Panc1 (cell line): ENCODE measurements around the gene SURF2. TPM values are rescaled to one million over a fixed set of nuclear protein-coding genes. Genes with fewer than 3 reads are reported as not detected.

ENCODE experiments used
- ATAC-seq: fragments of 200-7000 bp; cut with Tn5 transposase; 2 replicates; pipeline ENCODE4 v1.9.1; 2020; ENCODE audit warnings: mild to moderate bottlenecking, moderate library complexity
- BruUV-seq: library from RNA; stranded (reverse); fragments of 400-500 nt; replicated peaks from 2 replicates; lab custom pipeline; 2021; lab: Mats Ljungman, UMichigan
- CTCF ChIA-PET: fragments of 300-600 bp; sonication (Branson Sonifier 250); formaldehyde crosslinking; loops from one replicate; lab custom pipeline; 2022; ENCODE audit warnings: antibody characterized with exemption; lab: Charles Lee
- POLR2A ChIA-PET: fragments of 300-600 bp; sonication (Branson Sonifier 250); formaldehyde crosslinking; loops from one replicate; lab custom pipeline; 2022; ENCODE audit warnings: antibody characterized with exemption; lab: Charles Lee
- DNase-seq: peaks from one replicate; pipeline ENCODE4 v3.0.0-alpha.2; 2010; ENCODE audit warnings: low read depth, low spot score
- H3K27ac ChIP-seq: 2 replicates; pipeline ENCODE4 v1.5.1; 2011; ENCODE audit warnings: mild to moderate bottlenecking, low read length, inconsistent platforms
- H3K27me3 ChIP-seq: fragments of 200-500 bp; sonication (Bioruptor generic); 2 replicates; pipeline ENCODE4 v1.6.0; 2014; ENCODE audit warnings: low read length, inconsistent platforms; ENCODE audit not compliant: control insufficient read depth, insufficient read depth
- H3K36me3 ChIP-seq: fragments of 200-500 bp; sonication (Bioruptor generic); 2 replicates; pipeline ENCODE4 v1.5.1; 2014; ENCODE audit warnings: inconsistent platforms, mild to moderate bottlenecking, low read length, moderate library complexity; ENCODE audit not compliant: control insufficient read depth, insufficient read depth
- H3K4me1 ChIP-seq: 2 replicates; pipeline ENCODE4 v1.5.1; 2011; ENCODE audit warnings: inconsistent platforms, mild to moderate bottlenecking, low read length, moderate library complexity; ENCODE audit not compliant: control insufficient read depth, insufficient read depth
- H3K4me3 ChIP-seq, 2 experiments: 2 replicates each; pipeline ENCODE4 v1.5.1; 2011 to 2012; ENCODE audit warnings: low read depth in 2 of 2, low read length in 2 of 2, mild to moderate bottlenecking in 2 of 2, inconsistent platforms in 1 of 2, moderate library complexity in 1 of 2
- H3K9me3 ChIP-seq: fragments of 200-500 bp; sonication (Bioruptor generic); 2 replicates; pipeline ENCODE4 v1.5.1; 2014; ENCODE audit warnings: low read depth, mild to moderate bottlenecking, inconsistent platforms, low read length, moderate library complexity; ENCODE audit not compliant: control insufficient read depth, insufficient read depth
- CTCF ChIP-seq: fragments of 450-650 bp; IDR thresholded peaks from 2 replicates; pipeline ENCODE4 v1.5.1; 2017; ENCODE audit warnings: mild to moderate bottlenecking
- POLR2AphosphoS5 ChIP-seq: IDR thresholded peaks from 2 replicates; pipeline ENCODE4 v1.6.1; 2012; ENCODE audit warnings: mild to moderate bottlenecking, low read depth, low read length, moderate library complexity
- REST ChIP-seq, 2 experiments: IDR thresholded peaks; 2 replicates each; pipeline ENCODE4 v1.6.1; 2011 to 2012; ENCODE audit warnings: low read depth in 2 of 2, control low read depth in 1 of 2, low read length in 1 of 2, mild to moderate bottlenecking in 1 of 2, moderate library complexity in 1 of 2; ENCODE audit not compliant: insufficient read depth in 1 of 2
- SIN3A ChIP-seq: IDR thresholded peaks from 2 replicates; pipeline ENCODE4 v1.6.1; 2012; ENCODE audit warnings: low read depth, mild to moderate bottlenecking, low read length, moderate library complexity, borderline replicate concordance; ENCODE audit not compliant: insufficient read depth
- TCF7L2 ChIP-seq: IDR thresholded peaks from 2 replicates; pipeline ENCODE4 v1.6.1; 2011; ENCODE audit warnings: mild to moderate bottlenecking, low read depth, low read length, inconsistent platforms
- in situ Hi-C: cut with HindIII; loops from 2 replicates; pipeline ENCODE4 v1.10.0; 2016; ENCODE audit warnings: low sequenced_read_pairs, low pct_unique_long_range_greater_than_20kb
- intact Hi-C: fragments of 100-400 bp; cut with micrococcal nuclease; formaldehyde crosslinking; loops from one replicate; pipeline ENCODE4 v1.10.0; 2022; ENCODE audit not compliant: unreplicated experiment
- total RNA-seq: library from RNA; stranded (reverse); gene quantifications from one replicate; pipeline ENCODE4 v1.2.1, GENCODE V29; 2021; ENCODE audit not compliant: unreplicated experiment

Gene SURF2
- total RNA-seq, 1 experiment from 2014 or later = 19.2 TPM

- TF ChIP-seq SIN3A (no peak), CTCF (no peak), REST (IDR thresholded peaks at IDR 0.05; ENCODE audit: insufficient read depth in 1 of 2, low read depth in 2 of 2, low read length in 1 of 2) (no peak), POLR2AphosphoS5 (no peak)
- Histone ChIP-seq H3K9me3 (no peaks in the 10 kb centered on the region), H3K27ac (no peak overlapping the region), H3K4me1 (no peaks in the 10 kb centered on the region), H3K36me3 (no peaks in the 10 kb centered on the region), H3K4me3 (no peak overlapping the region), H3K27me3 (no peaks in the 10 kb centered on the region)
- intact Hi-C loops (no loop called here), in situ Hi-C loops (no loop called here)
- CTCF ChIA-PET = interaction anchor here (1.0 kb wide), 1 partner anchor 134 kb away, joined by 5 read pairs; no protein-coding TSS in a partner anchor
- DNase-seq (no peak), ATAC-seq (peak; percentile 56; the same call in 1 of the 2 replicates)
- POLR2A ChIA-PET = no interaction called here
- BruUV-seq = no TSS peak
Observed at GRCh38 chr9:133320421-133320881, 35.9 kb upstream of the SURF2 start.

- intact Hi-C loops (no loop called here), in situ Hi-C loops (no loop called here)
- no peaks in the 10 kb centered on the region for H3K9me3 ChIP-seq
- BruUV-seq = no TSS peak
- no peaks in the 10 kb centered on the region for H3K27me3 ChIP-seq
- ATAC-seq = no peak
- CTCF ChIA-PET = no interaction called here
- no peak overlapping the region for H3K27ac ChIP-seq
- POLR2A ChIA-PET = no interaction called here
- DNase-seq = no peak
- TF ChIP-seq POLR2AphosphoS5 (no peak), TCF7L2 (no peak), CTCF (no peak), SIN3A (no peak), REST (IDR thresholded peaks at IDR 0.05; ENCODE audit: insufficient read depth in 1 of 2, low read depth in 2 of 2, low read length in 1 of 2) (no peak)
- no peaks in the 10 kb centered on the region for H3K4me1 ChIP-seq
- no peak overlapping the region for H3K4me3 ChIP-seq
- H3K36me3 ChIP-seq = no peaks in the 10 kb centered on the region
Observed at GRCh38 chr9:133321411-133321935, 34.9 kb upstream of the SURF2 start.
